AG09309 (cell line): Measurements from ENCODE around the gene SGK1.
"Not testable (repeated sequence)": the region's sequence is repeated elsewhere in the genome, so short reads cannot be mapped to it uniquely, and the experiment has no call there.

ENCODE experiments used
- DNase-seq: peaks from one replicate; pipeline ENCODE4 v3.0.0-alpha.2; 2010; ENCODE audit warnings: low read depth
- H3K4me3 ChIP-seq: 2 replicates; pipeline ENCODE4 v1.5.1; 2011; ENCODE audit warnings: mild to moderate bottlenecking, low read depth, low read length, moderate library complexity; ENCODE audit not compliant: control insufficient read depth
- CTCF ChIP-seq: IDR thresholded peaks from 2 replicates; pipeline ENCODE4 v1.5.1; 2011; ENCODE audit warnings: mild to moderate bottlenecking, low read depth, low read length, inconsistent platforms; ENCODE audit not compliant: insufficient read depth, control insufficient read depth; ENCODE audit errors: missing control alignments

Gene SGK1

GRCh38 chr6:134328138-134328537 is 10.2 kb upstream of the SGK1 start:
- DNase-seq: no peak
- H3K4me3 ChIP-seq: no peak overlapping the region
- no peak for TF ChIP-seq CTCF

GRCh38 chr6:134326192-134326591 is 8.3 kb upstream of the SGK1 start:
- not testable (repeated sequence) for H3K4me3 ChIP-seq, DNase-seq

DNA sequence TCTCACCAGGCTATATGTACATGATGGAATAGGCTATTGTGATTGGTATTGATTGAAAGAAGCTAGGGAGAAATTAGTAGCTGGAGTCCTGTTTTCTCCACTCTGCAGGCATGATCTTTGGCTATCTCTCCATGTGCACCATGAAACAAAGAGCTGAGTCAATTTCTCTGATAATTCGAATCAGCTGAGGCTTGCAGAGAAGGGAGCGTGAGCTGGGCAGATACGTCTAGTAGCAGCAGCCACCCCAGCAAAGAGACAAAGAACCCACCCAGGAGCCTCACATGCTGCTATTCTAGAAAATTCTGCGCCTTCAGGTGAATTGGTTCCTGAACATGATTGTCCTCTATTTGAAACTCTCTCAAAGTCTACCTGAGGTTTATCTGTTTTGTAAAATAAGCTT is 6.9 kb upstream of the SGK1 start:
- TF ChIP-seq CTCF: no peak
- DNase-seq: no peak

GRCh38 chr6:134324141-134324540 is 6.2 kb upstream of the SGK1 start:
- no peak for DNase-seq
- TF ChIP-seq CTCF: no peak

More for the DNA sequence above, 6.9 kb upstream of the SGK1 start:
- no peak overlapping the region for H3K4me3 ChIP-seq

GRCh38 chr6:134323698-134324097 is 5.8 kb upstream of the SGK1 start:
- no peak for TF ChIP-seq CTCF
- DNase-seq: no peak
- no peak overlapping the region for H3K4me3 ChIP-seq

More at GRCh38 chr6:134324141-134324540, 6.2 kb upstream of the SGK1 start:
- no peak overlapping the region for H3K4me3 ChIP-seq

- H3K4me3 ChIP-seq: no peak overlapping the region
- TF ChIP-seq CTCF: no peak
- no peak for DNase-seq
Measured at GRCh38 chr6:134323294-134323693, 5.4 kb upstream of the SGK1 start.

- no peak overlapping the region for H3K4me3 ChIP-seq
- no peak for TF ChIP-seq CTCF
- no peak for DNase-seq
Measured at GRCh38 chr6:134322216-134322615, 4.3 kb upstream of the SGK1 start.
